CD4-positive, alpha-beta T cell treated with Interleukin-17A for 1 hour (primary cell): Measurements from ENCODE around the gene OR6C70.
"Not testable (repeated sequence)": the region's sequence is repeated elsewhere in the genome, so short reads cannot be mapped to it uniquely, and the experiment has no call there.

Experiments used
- DNase-seq: peaks from one replicate; pipeline ENCODE4 v3.0.0-alpha.2; 2020

OR6C70 gene

GRCh38 chr12:55470088-55470829 is at the start of gene OR6C70:
Gene OR6C70, minus strand, starts transcription at chr12:55470138. Its CDS starts 0 bp downstream, at chr12:55470138.
- no peak for DNase-seq

DNA sequence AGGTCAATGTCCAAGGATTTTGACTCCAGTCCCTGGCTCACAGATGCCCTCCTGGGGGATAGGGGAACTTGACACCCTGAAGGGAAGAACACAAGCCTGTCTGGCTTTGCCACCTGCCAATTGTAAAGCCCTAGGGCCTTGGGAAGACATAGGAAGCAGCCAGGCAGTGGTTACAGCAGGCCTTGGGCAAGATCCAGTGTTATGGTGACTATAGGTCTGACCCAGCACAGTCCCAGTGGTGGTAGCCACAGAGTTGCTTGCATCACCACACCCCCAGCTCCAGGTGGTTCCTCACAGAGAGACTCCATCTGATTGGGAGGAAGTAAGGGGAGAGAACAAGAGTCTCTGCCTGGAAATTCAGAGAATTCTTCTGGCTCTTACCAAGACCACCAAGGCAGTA is 46.5 kb upstream of the OR6C70 start:
- DNase-seq = no peak

GRCh38 chr12:55515696-55516095 is 45.8 kb upstream of the OR6C70 start:
- DNase-seq = no peak

DNA sequence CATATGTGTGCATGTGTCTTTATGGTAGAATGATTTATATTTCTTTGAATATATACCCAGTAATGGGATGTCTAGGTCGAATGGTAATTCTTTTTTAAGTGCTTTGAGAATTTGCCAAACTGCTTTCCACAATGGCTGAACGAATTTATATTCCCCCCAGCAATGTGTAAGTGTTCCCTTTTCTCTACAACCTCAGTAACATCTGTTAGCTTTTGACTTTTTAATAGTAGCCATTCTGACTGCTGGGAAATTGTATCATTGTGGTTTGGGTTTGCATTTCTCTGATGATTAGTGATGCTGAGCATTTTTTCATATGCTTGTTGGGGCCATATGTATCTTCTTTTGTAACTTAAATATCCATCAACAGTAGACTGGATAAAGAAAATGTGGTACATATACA is 31.7 kb upstream of the OR6C70 start:
- no peak for DNase-seq

DNA sequence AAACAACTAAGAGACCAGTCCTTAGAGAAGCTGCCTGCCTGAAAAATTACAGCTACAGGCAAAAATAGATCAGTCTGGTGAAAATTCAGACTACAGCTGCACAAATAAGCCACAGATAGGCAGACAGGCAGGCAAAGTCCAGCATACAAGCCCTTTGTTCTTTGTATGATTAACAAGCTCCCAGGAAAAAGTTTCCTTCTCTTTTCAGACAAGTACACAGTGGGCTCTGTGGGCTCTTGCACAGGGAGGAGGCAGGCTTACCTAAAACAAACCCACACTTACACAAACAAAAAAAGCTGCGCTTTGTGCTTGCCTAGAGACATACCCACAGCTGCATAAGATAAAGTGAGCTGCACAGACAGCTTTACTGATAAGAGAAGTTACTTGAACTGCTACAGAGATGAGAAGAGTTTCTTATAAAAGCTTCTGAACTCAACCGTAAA is 29.9 kb upstream of the OR6C70 start:
- DNase-seq = no peak

- DNase-seq = no peak
Measured at GRCh38 chr12:55499231-55499630, 29.3 kb upstream of the OR6C70 start.

- DNase-seq = no peak
Measured at GRCh38 chr12:55495490-55495889, 25.6 kb upstream of the OR6C70 start.

DNA sequence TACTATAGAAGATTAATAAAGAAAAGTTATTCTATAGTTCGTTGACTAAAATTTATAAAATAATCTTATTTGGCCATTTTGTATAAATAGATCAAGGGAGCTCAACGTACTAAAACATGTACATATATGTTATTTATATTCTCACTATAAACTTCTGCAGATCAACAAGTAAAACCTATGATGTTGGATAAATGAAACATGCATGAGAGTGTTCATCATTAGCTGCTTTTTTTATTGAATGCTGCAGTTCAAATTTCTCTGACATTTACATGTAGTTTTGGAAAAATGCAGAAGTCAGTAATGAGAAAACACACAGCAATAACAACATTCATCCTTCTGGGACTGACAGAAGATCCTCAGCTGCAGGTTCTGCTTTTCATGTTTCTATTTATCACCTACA is 22.1 kb upstream of the OR6C70 start, which contains the start of gene OR6C68:
TSS of gene OR6C68 (plus strand) at position 301 of the 400 bp plus-strand sequence. CDS start at position 301, 0 bp downstream.
- no peak for DNase-seq

- DNase-seq = not testable (repeated sequence)
Measured at GRCh38 chr12:55484284-55484683, 14.3 kb upstream of the OR6C70 start.

GRCh38 chr12:55479136-55479535 is 9.2 kb upstream of the OR6C70 start:
- DNase-seq = not testable (repeated sequence)

DNA sequence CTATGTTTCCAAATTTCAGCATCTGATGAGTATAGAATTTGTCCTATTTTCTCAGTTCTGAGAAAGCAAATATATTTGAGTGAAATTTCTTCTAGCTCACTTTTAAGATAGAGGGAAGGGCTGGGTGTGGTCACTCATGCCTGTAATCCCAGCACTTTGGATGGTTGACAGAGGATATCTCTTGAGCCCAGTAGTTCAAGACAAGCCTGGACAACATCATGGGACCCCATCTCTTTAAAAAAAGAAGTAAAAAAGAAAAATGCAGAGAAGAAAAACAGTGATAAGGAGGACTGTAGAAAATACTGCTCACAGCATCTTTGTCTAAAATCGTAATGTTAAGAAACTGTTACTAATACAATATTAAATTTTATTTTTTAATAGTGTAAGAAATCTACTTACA is 2.3 kb upstream of the OR6C70 start:
- no peak for DNase-seq

- no peak for DNase-seq
Measured at GRCh38 chr12:55469291-55469690, 647 bp downstream of the OR6C70 start.

DNA sequence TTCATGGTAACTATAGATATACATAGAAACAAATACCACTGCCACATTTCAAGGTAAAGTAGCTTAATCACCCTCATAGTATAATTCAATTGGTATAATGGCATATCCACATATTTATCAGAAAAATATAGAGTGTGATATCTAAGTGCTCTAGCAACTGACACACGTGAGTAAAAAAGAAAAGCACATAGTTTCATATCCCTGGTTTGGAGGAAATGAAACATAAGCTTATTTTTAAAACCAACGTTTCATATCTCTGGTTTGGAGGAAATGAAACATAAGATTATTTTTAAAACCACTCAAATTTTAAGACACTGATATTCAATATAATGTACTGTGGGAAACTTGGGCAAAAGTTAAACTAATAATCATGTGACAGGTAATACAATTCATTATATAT is 2.1 kb downstream of the OR6C70 start:
- no peak for DNase-seq

- not testable (repeated sequence) for DNase-seq
Measured at GRCh38 chr12:55464926-55465325, 5.0 kb downstream of the OR6C70 start.

GRCh38 chr12:55448825-55449224 is 21.1 kb downstream of the OR6C70 start:
- DNase-seq = no peak

GRCh38 chr12:55446326-55446725 is 23.6 kb downstream of the OR6C70 start:
- no peak for DNase-seq

- no peak for DNase-seq
Measured at GRCh38 chr12:55445357-55445756, 24.6 kb downstream of the OR6C70 start.

DNA sequence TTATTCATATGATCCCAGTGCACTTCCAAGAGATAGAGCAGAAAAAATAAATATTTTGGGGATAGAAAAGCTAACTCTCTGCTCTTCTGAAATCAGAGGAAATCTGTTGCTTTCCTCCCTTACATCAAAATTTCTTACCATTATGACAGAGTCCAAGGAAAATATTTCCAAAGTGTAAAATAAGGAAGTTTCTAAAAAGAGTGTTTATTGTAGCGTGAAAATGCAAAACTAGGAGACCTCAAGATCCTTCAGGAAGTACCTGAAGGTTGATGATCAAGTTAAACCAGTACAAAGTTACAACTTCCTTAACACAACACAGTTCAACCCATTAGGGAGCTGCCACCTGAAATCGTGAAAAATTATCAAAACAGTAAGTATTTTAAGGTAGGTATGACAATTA is 26.2 kb downstream of the OR6C70 start, which contains the start of gene OR6C2:
TSS of gene OR6C2 (plus strand) at position 301 of the 400 bp plus-strand sequence. CDS start 8,138 bp downstream, outside the sequence.
- no peak for DNase-seq

DNA sequence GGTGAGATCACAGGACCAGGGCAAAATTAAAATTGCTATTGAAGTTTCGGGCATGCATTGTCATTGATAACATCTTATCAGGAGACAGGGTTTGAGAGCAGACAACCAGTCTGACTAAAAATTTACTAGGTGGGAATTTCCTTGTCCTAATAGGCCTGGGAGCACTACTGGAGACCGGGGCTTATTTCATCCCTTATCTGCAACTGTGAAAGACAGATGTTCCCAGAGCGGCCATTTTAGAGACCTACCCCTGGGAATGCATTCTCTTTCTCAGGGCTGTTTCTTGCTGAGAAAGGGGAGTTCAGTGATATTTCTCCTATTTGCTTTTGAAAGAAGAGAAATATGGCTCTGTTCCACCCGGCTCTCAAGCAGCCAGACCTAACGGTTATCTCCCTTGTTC is 28.7 kb downstream of the OR6C70 start:
- DNase-seq = not testable (repeated sequence)

- no peak for DNase-seq
Measured at GRCh38 chr12:55428331-55429243, 41.4 kb downstream of the OR6C70 start.

GRCh38 chr12:55425954-55426353 is 44.0 kb downstream of the OR6C70 start, which contains the start of gene OR6C76:
Gene OR6C76, plus strand, starts transcription at chr12:55426254. Its CDS starts 0 bp downstream, at chr12:55426254.
- DNase-seq = no peak

GRCh38 chr12:55420307-55420962 is 49.5 kb downstream of the OR6C70 start:
- DNase-seq = no peak
